NCI-H748 treated with DMSO at 0.1 percent for 48 hours (cell line): ENCODE data around the gene CTNNBIP1.

Source experiments
- DNase-seq: peaks from one replicate; lab custom pipeline; 2025; lab: John Stamatoyannopoulos, UW

The CTNNBIP1 gene

DNA sequence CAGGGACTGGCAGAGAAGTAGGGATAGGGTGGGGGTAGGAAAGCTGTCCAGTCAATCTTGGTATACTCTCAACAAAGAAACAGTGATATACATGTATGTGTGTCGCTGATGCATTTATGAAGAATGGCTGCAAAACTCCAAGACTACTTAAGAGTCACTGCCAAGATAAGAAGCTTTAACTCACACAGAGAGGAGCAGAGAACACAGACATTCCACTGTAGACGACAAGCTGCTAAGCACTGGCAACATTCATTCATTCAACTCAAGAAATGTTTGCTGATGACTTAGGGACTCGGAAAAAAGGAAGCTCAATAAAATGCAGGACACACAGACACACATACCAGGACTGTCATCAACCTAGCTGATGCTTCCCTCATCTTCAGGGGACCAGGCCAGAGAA, 5.5 kb downstream of the CTNNBIP1 start:
- no peak for DNase-seq

DNA sequence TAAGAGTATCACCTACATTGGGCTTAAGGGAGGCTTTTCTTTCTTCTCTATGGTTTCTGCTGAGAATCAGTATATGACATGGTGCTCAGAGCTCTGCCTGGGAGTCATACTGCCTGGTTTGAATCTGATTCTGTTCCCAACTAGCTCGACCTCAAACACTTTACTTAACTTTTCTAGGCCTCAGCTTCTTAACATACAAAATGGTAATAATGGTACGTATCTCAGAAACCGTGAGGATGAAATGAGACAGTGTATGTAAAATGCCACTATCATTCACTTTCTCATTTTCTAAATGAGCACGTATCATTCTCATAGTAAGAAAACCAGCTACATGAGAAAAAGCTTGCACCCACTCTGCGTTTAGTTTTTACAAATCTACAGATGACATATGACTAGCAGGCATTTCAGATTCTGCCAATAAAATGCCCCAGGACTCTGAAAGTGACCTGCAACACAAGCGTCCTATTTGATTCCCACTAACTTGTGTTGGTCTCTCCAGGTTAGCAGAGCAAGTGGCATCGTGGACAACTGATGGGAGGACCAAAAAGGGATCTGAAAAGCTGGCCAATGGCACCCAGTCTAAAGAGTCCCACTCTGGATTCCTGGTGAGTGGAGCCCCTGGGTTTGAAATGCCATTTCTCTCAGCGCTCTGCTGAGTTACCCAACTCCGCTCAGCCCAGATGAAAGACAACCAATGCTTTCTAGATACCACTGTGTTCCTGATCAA, 6.1 kb downstream of the CTNNBIP1 start:
- DNase-seq: no peak

DNA sequence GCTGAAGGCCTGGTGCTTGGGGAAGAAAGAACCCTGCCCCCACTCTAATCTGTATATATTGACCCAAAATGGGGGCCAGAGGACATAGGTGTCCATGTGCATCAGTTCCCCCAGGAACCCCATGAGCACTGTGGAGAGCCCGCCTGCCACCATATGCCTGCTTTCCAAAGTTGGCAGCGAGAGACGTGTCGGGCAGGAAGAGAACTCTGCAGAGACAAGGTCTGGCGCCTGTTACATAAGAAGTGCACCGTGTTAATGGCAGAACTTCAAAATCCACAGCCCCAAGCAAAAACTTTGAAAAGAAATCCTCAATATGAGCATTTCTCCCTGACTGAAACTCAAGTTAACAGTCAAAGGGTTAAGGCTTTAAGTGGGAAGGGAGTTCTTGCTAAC, 8.0 kb downstream of the CTNNBIP1 start:
- no peak for DNase-seq

DNA sequence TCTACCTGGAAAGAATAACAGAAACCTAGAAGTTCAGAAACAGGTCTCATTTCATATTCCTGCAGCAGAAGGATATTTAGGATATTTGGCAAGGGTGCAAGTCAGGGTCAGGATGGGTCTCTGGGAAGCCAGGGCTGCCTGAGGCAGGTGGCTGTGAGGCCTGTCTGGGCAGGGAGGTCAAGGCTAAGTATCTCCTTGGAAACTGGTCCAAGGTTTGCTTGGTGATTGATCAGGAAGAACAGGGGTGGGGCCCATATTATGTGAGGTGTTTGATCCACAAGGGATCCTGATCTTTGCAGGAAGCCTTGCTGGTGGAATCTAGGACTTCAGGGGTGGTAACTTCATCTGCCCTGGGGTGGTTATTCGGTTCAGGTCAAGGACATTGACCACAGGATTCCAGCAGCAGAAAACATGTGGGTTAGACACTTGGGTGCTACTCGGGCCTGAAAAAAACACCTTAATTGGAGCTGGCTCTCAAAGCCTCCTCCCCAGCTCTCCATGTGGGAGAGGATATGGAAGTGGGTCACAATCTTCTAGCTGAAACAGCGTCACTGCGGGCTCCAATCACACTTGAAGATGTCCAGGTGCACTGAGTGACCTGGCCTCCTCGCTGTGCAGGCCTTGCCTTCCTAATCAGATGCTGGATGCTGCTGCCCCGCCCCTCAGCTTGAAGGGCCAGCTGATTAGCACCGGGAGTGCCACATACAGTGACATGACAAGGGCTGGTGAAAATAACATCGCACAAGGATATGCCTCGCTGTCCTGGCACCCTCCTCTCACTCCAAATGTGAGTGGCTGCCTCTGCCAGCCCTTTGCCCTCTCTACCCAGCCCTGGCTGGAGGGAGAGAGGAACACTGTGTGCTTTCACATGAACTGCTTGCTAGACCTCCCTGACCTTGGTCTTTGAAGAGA, 8.7 kb downstream of the CTNNBIP1 start:
- DNase-seq: no peak

DNA sequence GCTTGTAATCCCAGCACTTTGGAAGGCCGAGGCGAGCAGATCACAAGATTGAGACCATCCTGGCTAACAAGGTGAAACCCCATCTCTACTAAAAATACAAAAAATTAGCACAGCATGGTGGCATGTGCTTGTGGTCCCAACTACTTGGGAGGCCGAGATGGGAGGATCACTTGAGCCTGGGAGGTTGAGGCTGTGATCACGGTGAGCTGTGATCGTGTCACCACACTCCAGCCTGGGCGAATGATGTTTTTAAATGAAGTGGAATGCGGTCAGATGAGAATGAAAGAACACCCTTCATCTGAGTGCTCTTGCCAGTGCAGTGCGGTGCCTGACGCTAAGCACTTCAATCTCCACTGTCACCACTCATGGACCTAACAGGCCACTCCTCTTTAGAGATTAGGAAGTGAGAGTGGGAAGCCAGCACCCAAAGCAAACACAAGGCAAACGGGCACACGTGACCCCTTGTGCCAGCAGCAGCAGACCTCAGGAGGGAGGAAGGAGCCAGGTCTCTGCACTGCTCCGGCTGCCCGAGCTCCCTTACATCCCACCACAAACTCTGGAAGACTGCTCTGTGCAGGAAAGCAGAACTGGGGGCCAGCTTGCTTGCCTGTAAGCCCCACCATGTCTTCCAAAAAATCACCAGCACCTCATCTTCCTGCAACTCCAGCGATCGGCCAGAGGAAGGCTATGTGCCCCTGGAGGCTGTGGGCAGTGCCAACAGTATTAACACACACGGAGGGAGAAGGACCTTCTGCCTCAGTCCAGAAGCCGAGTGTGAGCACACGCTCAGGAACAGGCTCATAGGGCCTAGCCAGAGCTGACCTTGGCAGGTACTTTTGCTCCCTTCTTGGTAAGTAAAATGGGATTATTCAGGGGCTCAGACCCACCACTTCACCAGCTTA, 9.7 kb downstream of the CTNNBIP1 start:
- no peak for DNase-seq

DNA sequence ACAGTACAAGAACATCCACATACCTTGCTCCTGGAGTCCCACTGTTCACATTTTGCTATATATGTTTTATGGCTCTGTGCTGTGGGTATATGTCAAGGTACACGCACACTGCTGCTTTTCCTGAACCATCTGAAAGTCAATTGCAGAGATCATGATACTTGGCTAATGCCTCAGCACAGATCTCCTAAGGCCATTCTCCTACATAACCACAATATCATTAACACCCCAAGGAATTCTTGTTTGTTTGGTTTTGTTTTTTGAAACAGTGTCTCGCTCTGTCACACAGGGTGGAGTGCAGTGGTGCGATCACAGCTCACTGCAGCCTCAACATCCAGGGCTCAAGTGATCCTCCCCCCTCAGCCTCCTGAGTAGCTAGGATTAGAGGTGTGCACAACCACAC, 16.0 kb downstream of the CTNNBIP1 start:
- DNase-seq: no peak

DNA sequence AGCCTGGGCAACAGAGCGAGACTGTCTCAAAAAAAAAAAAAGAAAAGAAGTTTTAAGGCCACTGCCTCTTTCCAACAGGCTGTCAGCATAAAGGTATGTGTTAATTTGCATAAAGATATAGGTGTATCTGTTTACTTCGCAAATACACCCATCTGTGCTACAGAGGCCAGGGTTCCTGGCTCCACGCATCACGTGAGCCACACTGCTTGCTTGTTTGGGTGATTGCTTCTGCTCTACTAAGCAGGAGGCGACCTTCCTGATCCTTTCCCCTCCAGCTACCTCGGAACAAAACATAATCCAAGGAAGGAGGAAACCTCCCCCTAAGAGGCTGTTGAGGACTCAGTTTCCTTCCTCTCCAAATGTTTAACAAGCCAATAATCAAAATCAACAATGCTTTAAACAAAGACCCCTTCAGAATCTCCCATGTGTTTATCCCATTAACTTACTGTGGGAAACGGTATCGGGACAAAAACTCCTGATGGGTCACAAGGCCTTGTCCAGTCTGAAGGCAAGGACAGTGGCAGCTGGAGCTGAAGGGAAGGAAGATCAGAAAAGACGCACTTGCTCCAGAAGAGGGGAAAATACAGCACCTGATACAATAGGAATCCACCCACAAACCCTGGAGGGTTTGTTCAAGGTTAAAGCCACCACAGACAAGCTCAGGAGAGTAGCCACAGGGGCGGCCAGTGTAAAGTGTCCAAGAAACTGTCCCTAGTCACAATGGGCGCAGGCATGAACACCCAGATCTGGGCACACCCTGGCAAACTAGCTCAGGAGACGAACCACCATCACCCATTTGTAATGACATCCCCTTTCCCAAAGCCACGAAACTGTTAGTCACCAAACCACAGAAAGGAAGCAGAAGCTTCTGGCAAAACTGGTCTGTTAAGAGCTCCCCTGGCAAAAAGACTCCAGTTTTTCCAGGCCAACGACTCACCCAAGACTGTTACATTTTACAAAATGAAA, 17.2 kb downstream of the CTNNBIP1 start:
- DNase-seq: no peak

DNA sequence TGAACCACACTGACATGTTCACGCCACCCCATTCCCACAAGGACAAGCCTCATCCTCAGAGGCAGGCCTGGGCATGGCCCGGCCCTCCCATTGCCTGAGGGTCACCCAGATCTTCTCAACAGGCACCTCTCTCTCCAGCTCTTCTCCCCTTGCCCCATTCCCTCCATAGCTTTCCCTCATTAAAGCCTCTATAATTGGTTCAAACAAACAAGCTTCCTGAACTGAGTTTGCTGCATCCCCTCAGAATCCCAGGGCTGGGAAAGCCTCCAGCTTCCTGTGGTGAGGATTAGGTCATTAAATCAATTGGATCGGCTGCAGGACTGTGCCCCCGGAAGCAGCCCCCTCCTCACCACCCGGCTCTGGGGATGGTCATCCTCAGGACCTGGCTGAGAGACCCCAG, 18.9 kb downstream of the CTNNBIP1 start:
- no peak for DNase-seq

DNA sequence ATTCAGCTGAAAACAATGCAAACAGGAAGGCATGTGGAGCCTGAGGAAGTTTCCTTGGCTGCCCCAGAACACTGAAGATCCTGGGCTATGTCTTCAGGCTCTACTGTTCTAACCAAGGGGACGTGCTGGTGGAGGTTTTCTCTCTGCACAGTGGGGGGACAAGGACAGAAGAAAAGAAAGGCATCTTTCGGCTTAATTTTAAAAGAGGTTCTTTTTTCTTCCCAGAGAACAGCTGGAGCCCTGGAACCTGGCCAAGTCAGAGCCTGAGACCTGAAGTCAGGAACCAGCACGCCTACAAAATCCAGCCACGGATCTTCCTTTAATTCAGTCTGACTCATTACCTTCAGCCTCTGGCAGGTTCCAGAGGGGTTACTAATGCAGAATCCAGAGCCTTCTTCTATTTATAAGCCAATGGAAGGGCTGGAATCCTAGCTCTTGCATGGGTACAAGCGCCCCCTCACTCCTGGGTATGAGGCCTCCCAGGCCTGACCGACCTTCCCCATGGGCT, 19.8 kb downstream of the CTNNBIP1 start:
- no peak for DNase-seq

DNA sequence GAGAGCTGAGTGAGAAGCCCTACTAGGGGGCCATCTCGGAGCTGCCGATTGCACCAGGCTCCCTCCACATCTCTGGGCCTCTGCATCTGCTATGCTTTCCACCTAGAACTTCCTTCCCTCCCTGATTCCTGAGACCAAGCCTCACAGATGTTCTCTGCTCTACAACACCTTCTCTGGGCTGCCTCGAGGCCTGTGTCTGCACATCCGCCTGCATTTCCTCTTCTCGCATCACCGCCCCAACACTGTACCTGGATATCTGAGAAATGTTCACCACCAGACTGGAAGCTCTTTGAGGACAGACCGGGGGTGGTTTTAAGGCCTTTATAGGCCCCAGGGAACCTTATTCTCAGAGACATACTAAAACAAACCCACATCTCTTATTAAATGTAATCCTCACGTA, 20.7 kb downstream of the CTNNBIP1 start:
- no peak for DNase-seq

DNA sequence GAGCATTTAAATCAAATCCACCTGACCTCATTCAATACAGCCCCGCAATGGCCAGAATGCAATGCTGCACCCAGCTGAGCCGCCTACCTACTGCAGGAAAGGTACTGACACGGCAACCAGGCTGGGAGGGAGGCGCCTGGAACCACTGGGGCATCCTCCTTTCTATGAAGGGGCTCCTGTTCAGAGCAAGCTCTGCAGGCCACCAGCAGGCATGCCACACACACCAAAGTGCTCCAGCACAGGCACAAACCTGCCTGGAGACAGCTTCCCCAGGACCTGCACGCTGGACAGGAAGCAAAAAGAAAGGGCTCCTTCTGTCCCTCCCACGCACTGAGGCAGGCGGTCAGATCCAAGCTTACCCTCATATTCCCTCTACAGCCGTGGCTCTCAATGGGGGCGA, 21.2 kb downstream of the CTNNBIP1 start:
- no peak for DNase-seq

DNA sequence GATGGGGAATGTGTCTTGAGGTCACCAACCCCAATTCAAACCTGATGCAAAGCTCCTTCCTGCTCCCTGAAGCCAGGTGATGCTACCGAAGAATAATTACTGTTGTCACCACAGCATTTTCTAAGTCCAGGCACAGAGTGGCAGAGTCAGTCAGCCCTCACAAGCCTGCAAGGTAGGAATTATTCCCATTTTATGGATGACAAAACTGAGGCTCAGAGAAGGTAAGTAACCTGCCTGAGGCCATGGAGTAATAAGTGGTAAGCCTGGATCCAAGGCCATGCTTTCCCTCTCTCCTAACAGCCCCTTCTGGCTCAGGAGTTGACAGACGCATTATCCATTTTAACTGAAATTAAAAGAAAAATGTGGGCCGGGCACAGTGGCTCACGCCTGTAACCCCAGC, 23.0 kb downstream of the CTNNBIP1 start:
- no peak for DNase-seq

DNA sequence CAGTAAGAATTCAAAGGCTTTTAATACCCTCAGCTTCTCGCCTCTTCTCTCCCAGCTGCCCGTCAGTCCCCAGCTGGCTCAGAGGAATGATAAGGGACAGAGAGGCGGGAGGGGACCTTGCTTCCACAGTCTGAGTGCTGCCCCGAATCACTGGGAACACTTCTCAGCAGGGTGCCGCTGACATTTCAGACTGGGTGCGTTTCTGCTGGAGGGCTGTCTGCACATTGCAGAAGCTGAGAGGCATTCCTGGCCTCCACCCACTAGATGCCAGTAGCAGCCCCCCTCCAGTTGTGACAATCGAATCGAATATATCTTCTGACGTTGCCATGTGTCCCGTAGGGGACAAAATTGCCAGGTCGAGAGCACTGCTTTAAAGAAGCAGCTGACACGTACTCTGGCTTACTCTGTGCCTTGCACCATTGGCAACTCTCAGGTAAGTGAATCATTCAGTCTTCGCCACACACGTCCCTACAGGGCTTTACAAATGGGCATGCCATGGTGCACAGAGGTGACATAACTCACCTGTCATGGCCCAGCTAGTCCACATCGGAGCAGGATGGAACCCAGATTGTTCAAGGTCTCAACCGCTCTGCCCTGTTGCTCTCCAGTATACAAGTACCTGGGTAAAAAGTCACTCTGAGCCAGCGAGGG, 23.9 kb downstream of the CTNNBIP1 start:
- DNase-seq: no peak

DNA sequence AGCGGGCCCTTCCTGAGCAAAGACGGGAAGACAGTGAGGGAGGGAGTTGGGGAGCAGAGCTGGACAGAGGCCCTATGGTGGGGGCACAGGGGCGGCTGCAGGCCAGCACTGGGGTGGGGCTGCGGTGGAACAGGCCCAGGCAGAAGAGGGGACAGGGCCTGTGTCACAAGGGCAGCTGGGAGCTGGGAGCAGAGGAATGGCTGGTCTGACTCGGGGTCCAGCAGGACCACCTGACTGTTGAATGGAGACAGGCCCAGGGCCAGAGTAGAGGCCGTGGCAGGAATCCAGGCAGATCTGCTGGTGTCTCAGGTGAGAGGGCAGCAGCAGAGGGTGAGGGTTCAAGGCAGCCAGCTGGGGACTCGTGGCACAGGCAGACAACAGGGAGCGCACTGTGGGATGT, 25.3 kb downstream of the CTNNBIP1 start:
- DNase-seq: no peak

DNA sequence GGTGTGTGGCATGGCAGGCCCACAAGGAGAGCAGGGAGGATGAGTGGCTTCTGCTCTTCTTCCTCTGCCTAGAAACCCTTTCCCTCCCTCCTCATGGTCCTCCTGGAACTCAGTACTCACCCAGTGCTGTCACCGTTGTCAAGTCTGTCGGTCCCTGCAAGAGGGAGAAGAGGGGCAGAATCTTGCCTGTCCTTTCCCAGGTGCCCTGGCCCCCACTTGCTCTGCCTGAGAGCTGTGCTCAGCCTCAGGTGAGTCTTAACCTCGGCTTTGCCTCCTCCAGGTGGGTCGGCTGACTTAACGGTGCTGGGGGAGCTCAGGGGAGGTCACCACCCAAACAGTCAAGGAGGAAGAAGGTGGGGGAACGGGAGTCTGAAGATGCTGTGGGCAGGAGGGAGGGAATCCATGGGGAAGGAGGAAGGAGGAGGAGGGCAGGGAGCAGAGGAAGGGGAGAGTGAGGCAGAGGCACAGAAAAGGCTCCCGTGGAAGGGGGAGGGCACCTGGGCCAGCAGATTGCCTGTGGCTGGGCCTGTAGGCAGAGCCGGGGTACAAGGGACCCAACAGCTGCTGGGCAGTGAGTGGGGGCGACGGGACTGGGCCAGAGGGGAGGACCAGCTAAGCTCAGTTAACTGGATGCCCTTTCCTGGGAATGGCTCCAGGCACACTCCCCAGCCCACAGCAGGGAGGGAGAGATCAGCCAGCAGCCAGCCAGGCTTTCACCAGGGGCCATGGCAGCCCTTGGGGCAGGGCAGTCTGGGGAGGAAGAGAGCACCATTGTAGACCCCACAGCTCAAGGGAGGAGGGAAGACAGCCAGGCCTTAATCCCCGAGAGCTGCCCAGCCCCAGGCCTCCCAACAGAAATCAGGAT, 26.3 kb downstream of the CTNNBIP1 start:
- no peak for DNase-seq

DNA sequence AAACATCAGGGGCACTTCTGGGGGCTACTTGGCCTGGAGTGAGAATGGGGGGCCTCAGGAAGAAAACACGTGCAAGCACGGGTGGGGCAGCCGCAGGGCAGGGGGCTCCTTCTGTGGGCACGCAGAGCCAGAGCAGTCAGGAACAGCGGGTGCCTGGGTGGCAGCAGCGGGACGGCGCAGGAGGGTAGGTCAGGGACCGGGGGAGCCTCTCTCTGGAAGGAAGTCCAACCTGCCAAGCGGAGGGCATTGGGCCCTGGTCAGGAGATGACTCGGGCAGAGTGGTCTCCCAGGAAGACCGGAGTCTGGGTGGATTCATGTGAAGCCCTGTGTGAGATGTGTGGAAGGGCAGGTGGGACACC, 27.1 kb downstream of the CTNNBIP1 start:
- DNase-seq: no peak

DNA sequence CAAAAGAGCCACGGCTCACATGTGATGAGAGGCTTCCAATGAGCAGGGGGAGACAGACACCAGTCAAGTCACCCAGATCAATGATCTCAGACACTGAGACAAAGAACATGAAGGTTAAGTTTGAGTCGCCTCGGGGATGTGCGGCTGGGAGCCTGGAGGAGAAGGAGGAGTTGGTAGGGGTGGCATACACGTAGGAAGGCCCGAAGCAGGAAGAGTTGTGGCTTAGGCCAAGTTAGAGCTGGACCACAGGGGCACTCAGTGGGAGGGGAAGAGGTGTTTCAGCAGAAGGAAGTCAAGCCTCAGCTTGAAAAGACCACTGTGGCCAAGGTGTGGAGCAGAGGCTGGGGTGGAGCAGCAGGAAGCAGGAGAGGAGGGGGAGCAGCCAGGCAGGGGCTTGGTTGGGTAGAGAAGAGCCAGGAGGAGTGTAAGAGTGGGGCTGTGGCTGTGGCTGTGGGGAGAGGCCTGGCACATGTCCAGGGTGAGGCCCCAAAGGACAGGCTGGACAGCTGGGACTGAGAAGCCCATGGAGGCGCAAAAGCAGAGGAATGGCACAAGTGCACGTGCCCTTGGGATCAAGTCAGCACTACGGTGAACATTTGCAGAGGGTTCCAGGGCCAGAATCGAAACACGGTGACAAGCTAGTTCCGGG, 27.6 kb downstream of the CTNNBIP1 start:
- no peak for DNase-seq

DNA sequence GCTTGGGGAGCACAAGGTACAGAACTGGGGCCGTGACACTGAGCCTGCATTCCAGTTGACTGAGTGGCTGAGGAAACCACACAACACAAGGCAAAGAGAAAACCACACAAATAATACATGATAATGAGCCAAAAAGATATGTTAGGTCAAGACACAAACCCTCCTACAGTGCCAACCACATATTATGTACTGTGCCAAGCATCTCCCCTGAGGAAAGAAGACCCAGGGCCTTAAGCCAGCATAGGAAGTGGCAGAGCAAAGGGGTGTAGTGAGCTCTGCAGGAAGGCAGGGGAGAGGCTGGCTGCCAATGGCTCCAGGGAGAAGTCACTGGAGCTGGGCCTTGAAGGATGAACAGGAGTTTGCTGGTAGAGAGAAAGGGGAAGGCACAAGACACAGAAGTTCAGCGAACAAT, 28.2 kb downstream of the CTNNBIP1 start:
- no peak for DNase-seq

DNA sequence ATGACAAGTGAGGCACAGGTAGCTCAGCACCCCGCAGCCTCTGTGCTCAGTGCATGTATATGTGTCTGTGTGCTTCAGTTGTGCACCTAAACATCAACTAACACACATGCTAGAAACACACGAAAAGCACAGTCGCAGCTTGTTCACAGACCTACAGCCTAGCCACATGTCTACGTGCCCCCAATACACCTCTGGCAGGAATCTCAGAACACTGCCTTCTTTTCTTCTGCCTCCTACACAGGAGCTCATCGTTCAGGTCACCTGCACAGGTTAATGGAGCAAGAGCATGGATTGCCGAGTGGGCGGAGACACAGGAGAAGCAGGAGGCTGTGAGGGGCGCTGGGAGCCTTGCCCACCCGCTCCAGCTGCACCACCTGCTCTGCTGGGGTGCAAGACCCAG, 31.7 kb downstream of the CTNNBIP1 start:
- DNase-seq: no peak
